Progenitor cell of endocrine pancreas (in vitro differentiated cells): ENCODE results near the gene RBM4. TPM values are rescaled to one million over a fixed set of nuclear protein-coding genes. Genes with fewer than 3 reads are reported as not detected.

Experiments used
- DNase-seq: peaks from one replicate; pipeline ENCODE4 v3.0.0; 2021; ENCODE audit warnings: low spot score; ENCODE audit not compliant: unreplicated experiment
- H3K27ac Mint-ChIP-seq: 2 replicates; pipeline ENCODE4 v1.8.0; 2021; ENCODE audit warnings: mild to moderate bottlenecking, moderate library complexity, mixed read lengths
- H3K27me3 Mint-ChIP-seq: 2 replicates; pipeline ENCODE4 v1.8.0; 2021; ENCODE audit warnings: mixed read lengths
- H3K36me3 Mint-ChIP-seq: 2 replicates; pipeline ENCODE4 v1.8.0; 2022; ENCODE audit warnings: mixed read lengths; ENCODE audit not compliant: insufficient read depth
- H3K4me1 Mint-ChIP-seq: 2 replicates; pipeline ENCODE4 v1.8.0; 2021; ENCODE audit warnings: low read depth, mixed read lengths
- H3K4me3 Mint-ChIP-seq: 2 replicates; pipeline ENCODE4 v1.8.0; 2021; ENCODE audit warnings: low read depth, mild to moderate bottlenecking, moderate library complexity, mixed read lengths
- H3K9me3 Mint-ChIP-seq: 2 replicates; pipeline ENCODE4 v1.8.0; 2021; ENCODE audit warnings: low read depth, mixed read lengths
- total RNA-seq: library from RNA; stranded (reverse); gene quantifications from 2 replicates; pipeline ENCODE4 v1.2.1, GENCODE V29; 2021
- TF ChIP-seq, protein P1 (sequence below): fragments of 200-600 bp; sonication (generic); IDR thresholded peaks from one replicate; pipeline ENCODE4 v1.5.0; 2021; ENCODE audit warnings: antibody characterized with exemption, mild to moderate bottlenecking; ENCODE audit not compliant: unreplicated experiment

The RBM4 gene
- total RNA-seq, 1 donor from 2014 or later = 258 TPM

DNA sequence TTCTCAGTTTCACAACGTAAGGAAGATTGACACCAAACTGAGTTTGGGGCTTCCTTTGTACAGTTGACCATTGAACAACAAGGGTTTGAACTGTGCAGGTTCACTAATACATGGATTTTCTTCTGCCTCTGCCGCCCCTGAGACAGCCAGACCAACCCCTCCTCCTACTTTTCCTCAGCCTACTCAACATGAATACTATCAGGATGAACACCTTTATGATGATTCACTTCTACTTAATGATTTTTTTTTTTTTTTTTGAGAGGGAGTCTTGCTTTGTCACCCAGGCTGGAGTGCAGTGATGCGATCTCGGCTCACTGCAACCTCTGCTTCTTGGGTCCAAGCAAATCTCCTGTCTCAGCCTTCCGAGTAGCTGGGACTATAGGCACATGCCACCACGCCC lies 14.6 kb downstream of the RBM4 start:
- no peaks in the 10 kb centered on the region for H3K4me1 Mint-ChIP-seq
- no peaks in the 10 kb centered on the region for H3K9me3 Mint-ChIP-seq
- H3K36me3 Mint-ChIP-seq = peaks cover 25% of the 10 kb centered on the region
- no peaks in the 10 kb centered on the region for H3K27me3 Mint-ChIP-seq
- DNase-seq = no peak
- peak overlapping the region; percentile 84 for H3K27ac Mint-ChIP-seq
- no peak overlapping the region for H3K4me3 Mint-ChIP-seq
- TF ChIP-seq, protein P1, sequence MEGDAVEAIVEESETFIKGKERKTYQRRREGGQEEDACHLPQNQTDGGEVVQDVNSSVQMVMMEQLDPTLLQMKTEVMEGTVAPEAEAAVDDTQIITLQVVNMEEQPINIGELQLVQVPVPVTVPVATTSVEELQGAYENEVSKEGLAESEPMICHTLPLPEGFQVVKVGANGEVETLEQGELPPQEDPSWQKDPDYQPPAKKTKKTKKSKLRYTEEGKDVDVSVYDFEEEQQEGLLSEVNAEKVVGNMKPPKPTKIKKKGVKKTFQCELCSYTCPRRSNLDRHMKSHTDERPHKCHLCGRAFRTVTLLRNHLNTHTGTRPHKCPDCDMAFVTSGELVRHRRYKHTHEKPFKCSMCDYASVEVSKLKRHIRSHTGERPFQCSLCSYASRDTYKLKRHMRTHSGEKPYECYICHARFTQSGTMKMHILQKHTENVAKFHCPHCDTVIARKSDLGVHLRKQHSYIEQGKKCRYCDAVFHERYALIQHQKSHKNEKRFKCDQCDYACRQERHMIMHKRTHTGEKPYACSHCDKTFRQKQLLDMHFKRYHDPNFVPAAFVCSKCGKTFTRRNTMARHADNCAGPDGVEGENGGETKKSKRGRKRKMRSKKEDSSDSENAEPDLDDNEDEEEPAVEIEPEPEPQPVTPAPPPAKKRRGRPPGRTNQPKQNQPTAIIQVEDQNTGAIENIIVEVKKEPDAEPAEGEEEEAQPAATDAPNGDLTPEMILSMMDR = no peak

DNA sequence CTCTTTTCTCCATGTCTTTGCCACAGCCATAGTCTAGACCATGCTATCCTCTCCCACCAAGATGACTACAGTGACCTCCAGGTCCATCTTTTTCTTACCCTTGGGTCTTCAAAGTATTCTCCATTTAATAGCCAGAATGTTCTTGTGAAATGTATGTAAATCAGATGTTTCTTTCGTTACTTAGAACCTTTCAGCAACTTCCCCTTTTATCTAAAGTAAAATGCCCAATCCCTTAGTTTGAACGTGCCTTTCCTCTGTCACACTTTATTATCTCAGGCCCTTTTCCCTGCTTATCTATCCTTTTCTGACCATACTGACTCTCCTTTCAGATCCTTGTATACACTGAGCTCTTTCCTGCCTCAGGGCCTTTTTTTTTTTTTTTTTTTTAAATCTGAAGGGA lies 21.3 kb downstream of the RBM4 start:
- Mint-ChIP-seq H3K9me3 (no peaks in the 10 kb centered on the region), H3K36me3 (peaks cover 12% of the 10 kb centered on the region), H3K27ac (peak overlapping the region; percentile 11), H3K4me3 (no peak overlapping the region), H3K4me1 (peaks cover 4% of the 10 kb centered on the region), H3K27me3 (no peaks in the 10 kb centered on the region)
- TF ChIP-seq, protein P1 = no peak
- no peak for DNase-seq

DNA sequence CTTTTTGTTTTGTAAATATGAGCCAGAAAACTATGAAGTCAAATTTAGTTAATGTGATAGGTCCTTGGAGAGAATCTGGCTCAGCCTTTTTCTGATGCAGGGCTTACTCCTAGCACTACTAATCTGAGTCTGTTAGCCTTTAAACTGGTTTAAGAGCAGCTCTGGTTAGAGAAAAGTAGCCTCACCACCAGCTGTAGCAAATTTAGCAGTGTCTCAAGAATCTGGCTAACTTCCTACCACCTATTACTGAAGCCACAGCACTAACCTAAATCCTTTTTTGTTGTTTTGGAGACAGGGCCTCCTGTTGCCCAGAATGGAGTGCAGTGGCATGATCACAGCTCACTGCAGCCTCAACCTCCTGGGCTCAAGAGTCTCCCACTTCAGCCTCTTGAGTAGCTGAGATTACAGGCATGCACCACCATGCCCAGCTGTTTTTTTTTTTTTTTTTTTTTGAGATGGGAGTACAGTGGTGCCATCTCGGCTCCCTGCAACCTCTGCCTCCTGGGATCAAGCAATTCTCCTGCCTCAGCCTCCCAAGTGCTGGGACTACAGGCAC lies 25.3 kb downstream of the RBM4 start:
- DNase-seq = no peak
- Mint-ChIP-seq H3K9me3 (no peaks in the 10 kb centered on the region), H3K4me1 (peaks cover 6% of the 10 kb centered on the region), H3K36me3 (peaks cover 15% of the 10 kb centered on the region), H3K4me3 (no peak overlapping the region), H3K27me3 (no peaks in the 10 kb centered on the region), H3K27ac (no peak overlapping the region)
- TF ChIP-seq, protein P1 = no peak

DNA sequence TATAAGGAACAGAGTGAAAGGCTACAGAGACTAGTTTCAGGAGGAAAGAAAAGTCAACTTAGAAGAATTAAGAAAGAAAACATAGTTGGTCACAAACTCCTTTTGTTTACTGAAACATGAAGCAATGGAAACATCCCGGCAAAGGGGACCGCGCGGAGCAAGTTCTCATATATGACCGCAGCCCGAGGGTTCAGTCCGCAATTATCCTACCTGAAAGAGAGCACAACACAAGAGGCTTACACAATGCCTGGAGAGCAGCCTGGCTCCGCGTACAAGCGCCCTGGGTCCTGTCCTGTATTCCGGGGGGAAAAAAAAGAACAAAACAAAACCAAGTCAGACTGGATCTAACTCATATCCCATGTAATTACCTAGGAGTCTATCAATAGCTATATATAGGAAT lies 26.9 kb downstream of the RBM4 start:
- Mint-ChIP-seq H3K36me3 (peaks cover 15% of the 10 kb centered on the region), H3K27me3 (no peaks in the 10 kb centered on the region), H3K27ac (peak overlapping the region; percentile 43), H3K4me3 (no peak overlapping the region), H3K4me1 (peaks cover 2% of the 10 kb centered on the region), H3K9me3 (no peaks in the 10 kb centered on the region)
- TF ChIP-seq, protein P1 = no peak
- DNase-seq = no peak

DNA sequence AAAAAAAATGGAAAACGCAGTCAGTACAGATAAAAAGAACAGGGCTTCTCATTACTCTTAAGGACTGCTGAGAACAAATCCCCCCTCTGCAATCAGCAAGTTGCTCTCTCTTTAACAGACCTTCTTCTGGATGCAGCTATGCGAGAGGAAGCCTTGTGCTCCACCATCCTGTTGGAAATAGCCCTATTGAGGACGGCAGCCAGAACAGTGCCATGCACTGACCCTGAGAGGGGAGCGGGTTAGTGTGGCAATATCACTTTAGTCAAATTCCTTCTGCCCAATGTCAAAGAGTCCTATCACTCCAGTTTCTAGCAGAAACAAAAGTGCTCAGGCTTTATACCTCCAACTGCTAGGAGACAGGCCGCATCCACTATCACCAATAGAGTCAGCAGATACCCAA lies 32.3 kb downstream of the RBM4 start:
- TF ChIP-seq, protein P1 = no peak
- DNase-seq = no peak
- Mint-ChIP-seq H3K4me3 (no peak overlapping the region), H3K9me3 (no peaks in the 10 kb centered on the region), H3K27ac (no peak overlapping the region), H3K36me3 (peaks cover 10% of the 10 kb centered on the region), H3K4me1 (peaks cover 16% of the 10 kb centered on the region), H3K27me3 (no peaks in the 10 kb centered on the region)
